CD4-positive, CD25-positive, alpha-beta regulatory T cell (primary cell): ENCODE data around the gene TOMT. TPM values are rescaled to one million over a fixed set of nuclear protein-coding genes. Genes with fewer than 3 reads are reported as not detected.
A peak's percentile ranks its signal among the peaks of the same experiment; 100 is the strongest.
"Not testable (repeated sequence)": the region's sequence is repeated elsewhere in the genome, so short reads cannot be mapped to it uniquely, and the experiment has no call there.

ENCODE experiments used
- ATAC-seq, 2 donors: fragments of 150-1000 bp; cut with Tn5 transposase; one replicate each; pipeline ENCODE4 v1.10.0; 2021; ENCODE audit warnings: low read depth in 2 of 2, moderate number of reproducible peaks in 2 of 2, moderate library complexity in 1 of 2
- DNase-seq, 3 donors: peaks; one replicate each; pipeline versions ENCODE4 v3.0.0 to v3.0.0-alpha.2; 2012 to 2022; ENCODE audit warnings: mixed read lengths in 1 of 3
- H3K27ac ChIP-seq: one replicate; pipeline ENCODE4 v1.7.0; 2013; ENCODE audit warnings: mild to moderate bottlenecking, low read length; ENCODE audit not compliant: insufficient read depth, poor library complexity, severe bottlenecking
- H3K27me3 ChIP-seq: one replicate; pipeline ENCODE4 v1.7.0; 2013; ENCODE audit warnings: low read length; ENCODE audit not compliant: control insufficient read depth, insufficient read depth
- H3K36me3 ChIP-seq: one replicate; pipeline ENCODE4 v1.7.0; 2013; ENCODE audit warnings: mild to moderate bottlenecking, low read length, moderate library complexity; ENCODE audit not compliant: control insufficient read depth, insufficient read depth
- H3K4me1 ChIP-seq: 2 replicates; pipeline ENCODE4 v1.7.0; 2013; ENCODE audit warnings: mild to moderate bottlenecking, low read length; ENCODE audit not compliant: insufficient read depth, control insufficient read depth, poor library complexity, severe bottlenecking
- H3K4me3 ChIP-seq: one replicate; pipeline ENCODE4 v1.7.0; 2013; ENCODE audit warnings: low read depth, mild to moderate bottlenecking, low read length, moderate library complexity
- H3K9me3 ChIP-seq, 2 experiments: 1 replicate in 1 of 2; 2 replicates in 1 of 2; pipeline ENCODE4 v1.7.0; 2013; ENCODE audit warnings: low read length in 2 of 2, mild to moderate bottlenecking in 1 of 2, moderate library complexity in 1 of 2; ENCODE audit not compliant: control insufficient read depth in 2 of 2
- H3K27ac Mint-ChIP-seq, 3 donors: one replicate each; pipeline ENCODE4 v1.8.0; 2020 to 2022; ENCODE audit warnings: mild to moderate bottlenecking in 3 of 3, mixed read lengths in 3 of 3, moderate library complexity in 2 of 3
- H3K27me3 Mint-ChIP-seq: one replicate; pipeline ENCODE4 v1.8.0; 2022; ENCODE audit warnings: mild to moderate bottlenecking, mixed read lengths
- H3K36me3 Mint-ChIP-seq: one replicate; pipeline ENCODE4 v1.8.0; 2020; ENCODE audit warnings: mixed read lengths
- H3K4me1 Mint-ChIP-seq, 4 donors: one replicate each; pipeline ENCODE4 v1.8.0; 2020 to 2022; ENCODE audit warnings: mixed read lengths in 4 of 4, mild to moderate bottlenecking in 1 of 4
- H3K4me3 Mint-ChIP-seq, 4 donors: one replicate each; pipeline ENCODE4 v1.8.0; 2020 to 2022; ENCODE audit warnings: mild to moderate bottlenecking in 4 of 4, mixed read lengths in 4 of 4, moderate library complexity in 3 of 4
- H3K9me3 Mint-ChIP-seq, 7 donors: one replicate each; pipeline ENCODE4 v1.8.0; 2020 to 2022; ENCODE audit warnings: mixed read lengths in 7 of 7, mild to moderate bottlenecking in 3 of 7, moderate library complexity in 2 of 7
- polyA plus RNA-seq, 4 donors: library from polyadenylated mRNA; unstranded; fragments of 300-500 nt; fragmentation: Illumina TruSeq; gene quantifications; one replicate each; pipeline ENCODE4 v1.2.3, GENCODE V29; 2021
- total RNA-seq: library from RNA; stranded (reverse); gene quantifications from one replicate; pipeline ENCODE4 v1.2.3, GENCODE V29; 2022

Gene TOMT
- total and polyA plus RNA-seq, 5 donors from 2014 or later: not detected

GRCh38 chr11:72129381-72129780 is 23.7 kb downstream of the TOMT start:
- no peak overlapping the region for H3K27ac ChIP-seq
- peaks cover 13 to 16% of the 10 kb centered on the region in 2 experiments for H3K9me3 ChIP-seq
- no peak for ATAC-seq
- no peaks in the 10 kb centered on the region for H3K36me3 ChIP-seq
- no peaks in the 10 kb centered on the region for H3K4me1 Mint-ChIP-seq
- H3K4me3 Mint-ChIP-seq: no peak overlapping the region
- H3K4me1 ChIP-seq: no peaks in the 10 kb centered on the region
- peaks cover 18% of the 10 kb centered on the region for H3K27me3 ChIP-seq
- no peaks in the 10 kb centered on the region for H3K36me3 Mint-ChIP-seq
- peaks cover 32% of the 10 kb centered on the region for H3K27me3 Mint-ChIP-seq
- no peak overlapping the region for H3K4me3 ChIP-seq
- no peak overlapping the region for H3K27ac Mint-ChIP-seq
- no peak for DNase-seq
- peaks cover 0 to 24% (median 9%) of the 10 kb centered on the region in 7 donors for H3K9me3 Mint-ChIP-seq

GRCh38 chr11:72132646-72133045 is 26.9 kb downstream of the TOMT start:
- Mint-ChIP-seq H3K4me1 (no peaks in the 10 kb centered on the region), H3K36me3 (no peaks in the 10 kb centered on the region), H3K4me3 (no peak overlapping the region), H3K9me3 (peaks cover 0 to 15% (median 9%) of the 10 kb centered on the region in 7 donors), H3K27me3 (peaks cover 32% of the 10 kb centered on the region), H3K27ac (no peak overlapping the region)
- ATAC-seq (no peak), DNase-seq (no peak)
- H3K27ac ChIP-seq: no peak overlapping the region
- no peaks in the 10 kb centered on the region for H3K36me3 ChIP-seq
- H3K9me3 ChIP-seq: peaks cover 10 to 13% of the 10 kb centered on the region in 2 experiments
- H3K27me3 ChIP-seq: peaks cover 18% of the 10 kb centered on the region
- no peaks in the 10 kb centered on the region for H3K4me1 ChIP-seq
- H3K4me3 ChIP-seq: no peak overlapping the region

- peaks cover 12% of the 10 kb centered on the region for H3K27me3 ChIP-seq
- not testable (repeated sequence) for H3K4me1 ChIP-seq, H3K9me3 Mint-ChIP-seq, ATAC-seq, H3K36me3 Mint-ChIP-seq, DNase-seq, H3K9me3 ChIP-seq, H3K4me3 Mint-ChIP-seq, H3K27ac Mint-ChIP-seq, H3K4me1 Mint-ChIP-seq, H3K27ac ChIP-seq, H3K4me3 ChIP-seq, H3K36me3 ChIP-seq
- peaks cover 20% of the 10 kb centered on the region for H3K27me3 Mint-ChIP-seq
These were observed 29.7 kb downstream of the TOMT start, which contains the start of gene FOLR3 for GRCh38 chr11:72135473-72135872. FOLR3 (plus strand) TSS chr11:72135725; CDS start chr11:72135953, 228 bp downstream.

GRCh38 chr11:72135891-72136683 is 30.4 kb downstream of the TOMT start:
- Histone ChIP-seq H3K27ac (no peak overlapping the region), H3K4me1 (no peaks in the 10 kb centered on the region), H3K9me3 (no peaks in the 10 kb centered on the region), H3K4me3 (no peak overlapping the region), H3K36me3 (no peaks in the 10 kb centered on the region), H3K27me3 (peaks cover 12% of the 10 kb centered on the region)
- Mint-ChIP-seq H3K9me3 (no peaks in the 10 kb centered on the region), H3K4me1 (no peaks in the 10 kb centered on the region), H3K36me3 (no peaks in the 10 kb centered on the region), H3K4me3 (no peak overlapping the region), H3K27ac (no peak overlapping the region), H3K27me3 (peaks cover 21% of the 10 kb centered on the region)
- ATAC-seq: no peak
- no peak for DNase-seq

- Mint-ChIP-seq H3K9me3 (no peaks in the 10 kb centered on the region), H3K36me3 (no peaks in the 10 kb centered on the region), H3K4me1 (no peaks in the 10 kb centered on the region), H3K27ac (no peak overlapping the region), H3K4me3 (no peak overlapping the region), H3K27me3 (peaks cover 24% of the 10 kb centered on the region)
- no peaks in the 10 kb centered on the region for H3K4me1 ChIP-seq
- DNase-seq (peak in 1 of 3 donors; percentile 8), ATAC-seq (no peak)
- H3K36me3 ChIP-seq: no peaks in the 10 kb centered on the region
- H3K9me3 ChIP-seq: no peaks in the 10 kb centered on the region
- H3K27ac ChIP-seq: no peak overlapping the region
- H3K27me3 ChIP-seq: peaks cover 12% of the 10 kb centered on the region
- H3K4me3 ChIP-seq: no peak overlapping the region
These were observed 31.0 kb downstream of the TOMT start for GRCh38 chr11:72136684-72137262.

GRCh38 chr11:72138821-72139390 is 33.2 kb downstream of the TOMT start:
- DNase-seq: no peak
- Mint-ChIP-seq H3K36me3 (no peaks in the 10 kb centered on the region), H3K4me3 (no peak overlapping the region), H3K27me3 (peaks cover 16% of the 10 kb centered on the region), H3K9me3 (no peaks in the 10 kb centered on the region), H3K27ac (no peak overlapping the region), H3K4me1 (peaks cover 0 to 2% (median 0%) of the 10 kb centered on the region in 4 donors)
- Histone ChIP-seq H3K4me1 (no peaks in the 10 kb centered on the region), H3K27ac (no peak overlapping the region), H3K27me3 (peaks cover 2% of the 10 kb centered on the region), H3K4me3 (no peak overlapping the region), H3K9me3 (no peaks in the 10 kb centered on the region), H3K36me3 (no peaks in the 10 kb centered on the region)
- no peak for ATAC-seq

- H3K27me3 ChIP-seq: no peaks in the 10 kb centered on the region
- H3K4me1 ChIP-seq: no peaks in the 10 kb centered on the region
- H3K27ac ChIP-seq: no peak overlapping the region
- no peak for DNase-seq
- no peak overlapping the region for H3K27ac Mint-ChIP-seq
- H3K4me1 Mint-ChIP-seq: peaks cover 0 to 4% (median 0%) of the 10 kb centered on the region in 4 donors
- H3K4me3 Mint-ChIP-seq: no peak overlapping the region
- H3K27me3 Mint-ChIP-seq: peaks cover 17% of the 10 kb centered on the region
- H3K4me3 ChIP-seq: no peak overlapping the region
- H3K36me3 Mint-ChIP-seq: no peaks in the 10 kb centered on the region
- no peaks in the 10 kb centered on the region for H3K9me3 Mint-ChIP-seq
- no peaks in the 10 kb centered on the region for H3K9me3 ChIP-seq
- no peak for ATAC-seq
- no peaks in the 10 kb centered on the region for H3K36me3 ChIP-seq
These were observed 33.8 kb downstream of the TOMT start for GRCh38 chr11:72139500-72139899.
